ENCODE results near the gene SPTBN4.
A peak's percentile ranks its signal among the peaks of the same experiment; 100 is the strongest.

The SPTBN4 gene

GRCh38 chr19:40567040-40567749 lies 100.4 kb downstream of the SPTBN4 start:
- H3K36me3 ChIP-seq, result no peaks in the 10 kb centered on the region
- no peak overlapping the region for H3K4me3 ChIP-seq (ENCODE audit: low read depth, low read length)
- H3K27me3 ChIP-seq (ENCODE audit: insufficient read depth, low read depth, severe bottlenecking), result no peaks in the 10 kb centered on the region
- TF ChIP-seq CTCF (IDR thresholded peaks at IDR 0.05; ENCODE audit: low read depth, low read length), result no peak
- DNase-seq, result no peak
- H3K27ac ChIP-seq, result no peak overlapping the region
- H3K9me3 ChIP-seq (ENCODE audit: severe bottlenecking), result no peaks in the 10 kb centered on the region

- TF ChIP-seq CTCF (IDR thresholded peaks at IDR 0.05; ENCODE audit: low read depth, low read length), result no peak
- Histone ChIP-seq H3K9me3 (ENCODE audit: severe bottlenecking) (no peaks in the 10 kb centered on the region), H3K36me3 (no peaks in the 10 kb centered on the region), H3K27me3 (ENCODE audit: insufficient read depth, low read depth, severe bottlenecking) (no peaks in the 10 kb centered on the region), H3K27ac (no peak overlapping the region), H3K4me3 (ENCODE audit: low read depth, low read length) (no peak overlapping the region)
- no peak for DNase-seq
Measured at GRCh38 chr19:40567750-40568494, 101.1 kb downstream of the SPTBN4 start.

- H3K36me3 ChIP-seq, result no peaks in the 10 kb centered on the region
- no peaks in the 10 kb centered on the region for H3K9me3 ChIP-seq (ENCODE audit: severe bottlenecking)
- H3K4me3 ChIP-seq (ENCODE audit: low read depth, low read length), result peak overlapping the region; percentile 37
- no peaks in the 10 kb centered on the region for H3K27me3 ChIP-seq (ENCODE audit: insufficient read depth, low read depth, severe bottlenecking)
- peak overlapping the region; percentile 30; the same call in 1 of the 2 replicates for H3K27ac ChIP-seq
- peak; percentile 99 for DNase-seq
- 0 out of 2 replicates have a peak, but pooled peaks have one; percentile 23 for TF ChIP-seq CTCF (IDR thresholded peaks at IDR 0.05; ENCODE audit: low read depth, low read length)
Measured at GRCh38 chr19:40570313-40571004, 103.7 kb downstream of the SPTBN4 start.

GRCh38 chr19:40571005-40571318 lies 104.2 kb downstream of the SPTBN4 start:
- Histone ChIP-seq H3K9me3 (ENCODE audit: severe bottlenecking) (no peaks in the 10 kb centered on the region), H3K36me3 (no peaks in the 10 kb centered on the region), H3K4me3 (ENCODE audit: low read depth, low read length) (no peak overlapping the region), H3K27me3 (ENCODE audit: insufficient read depth, low read depth, severe bottlenecking) (no peaks in the 10 kb centered on the region), H3K27ac (no peak overlapping the region)
- TF ChIP-seq CTCF (IDR thresholded peaks at IDR 0.05; ENCODE audit: low read depth, low read length), result no peak
- DNase-seq, result no peak

GRCh38 chr19:40571831-40572495 lies 105.2 kb downstream of the SPTBN4 start:
- no peak for DNase-seq
- Histone ChIP-seq H3K4me3 (ENCODE audit: low read depth, low read length) (no peak overlapping the region), H3K27me3 (ENCODE audit: insufficient read depth, low read depth, severe bottlenecking) (no peaks in the 10 kb centered on the region), H3K9me3 (ENCODE audit: severe bottlenecking) (no peaks in the 10 kb centered on the region), H3K27ac (no peak overlapping the region), H3K36me3 (0 out of 2 replicates have a peak, but pooled peaks cover 3% of the 10 kb centered on the region)
- TF ChIP-seq CTCF (IDR thresholded peaks at IDR 0.05; ENCODE audit: low read depth, low read length), result no peak
